IPS-15b (cell line): ENCODE results near the gene OR2J1.
"Not testable (repeated sequence)": the region's sequence is repeated elsewhere in the genome, so short reads cannot be mapped to it uniquely, and the experiment has no call there.

Experiments used
- H3K27me3 ChIP-seq: one replicate; pipeline ENCODE4 v1.6.1; 2013; ENCODE audit warnings: low read length; ENCODE audit not compliant: control insufficient read depth, insufficient read depth
- H3K36me3 ChIP-seq: one replicate; pipeline ENCODE4 v1.6.1; 2013; ENCODE audit warnings: low read length; ENCODE audit not compliant: control insufficient read depth, insufficient read depth
- H3K4me1 ChIP-seq: one replicate; pipeline ENCODE4 v1.6.1; 2013; ENCODE audit warnings: mild to moderate bottlenecking, low read length; ENCODE audit not compliant: control insufficient read depth, insufficient read depth
- H3K4me3 ChIP-seq: one replicate; pipeline ENCODE4 v1.5.1; 2013; ENCODE audit warnings: low read depth, low read length
- H3K9ac ChIP-seq: one replicate; pipeline ENCODE4 v1.6.1; 2013; ENCODE audit warnings: low read depth, mild to moderate bottlenecking, low read length
- H3K9me3 ChIP-seq: one replicate; pipeline ENCODE4 v1.6.1; 2013; ENCODE audit warnings: mild to moderate bottlenecking, low read length; ENCODE audit not compliant: control insufficient read depth, insufficient read depth

The OR2J1 gene

GRCh38 chr6:29099190-29099589 is at the start of gene OR2J1:
OR2J1 (plus strand) TSS chr6:29099490; CDS start chr6:29100943, 1,453 bp downstream.
- Histone ChIP-seq H3K9ac (no peak within 1 kb of the TSS), H3K27me3 (no peaks in the 10 kb centered on the region)

DNA sequence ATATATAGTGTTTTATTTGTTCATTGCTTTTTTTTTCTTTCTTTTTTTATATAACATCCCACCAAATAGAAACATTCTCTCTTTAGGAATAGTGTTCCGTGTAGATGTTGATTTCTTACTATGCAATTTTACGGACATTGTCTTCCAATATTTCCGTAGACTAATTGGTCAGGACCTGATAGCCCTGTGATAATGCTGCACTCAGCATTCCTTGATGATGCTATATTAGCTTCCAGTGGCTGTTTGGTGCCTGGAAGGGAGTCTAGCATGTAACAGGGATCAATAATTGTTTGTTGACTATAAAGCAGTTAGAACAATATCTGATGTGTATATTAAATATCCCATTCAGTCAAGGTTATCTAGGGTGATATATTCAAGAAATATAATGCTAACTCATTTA is 47.6 kb upstream of the OR2J1 start:
- Histone ChIP-seq H3K36me3 (no peaks in the 10 kb centered on the region), H3K9ac (no peak overlapping the region), H3K4me1 (no peaks in the 10 kb centered on the region), H3K4me3 (no peak overlapping the region), H3K27me3 (no peaks in the 10 kb centered on the region), H3K9me3 (no peaks in the 10 kb centered on the region)

More at GRCh38 chr6:29099190-29099589, at the start of gene OR2J1:
- Histone ChIP-seq H3K4me1 (no peaks in the 10 kb centered on the region), H3K9me3 (no peaks in the 10 kb centered on the region), H3K4me3 (no peak within 1 kb of the TSS), H3K36me3 (no peaks in the 10 kb centered on the region)

GRCh38 chr6:29071831-29072723 is 27.2 kb upstream of the OR2J1 start:
- Histone ChIP-seq H3K27me3 (no peaks in the 10 kb centered on the region), H3K36me3 (no peaks in the 10 kb centered on the region), H3K4me1 (no peaks in the 10 kb centered on the region), H3K4me3 (no peak overlapping the region), H3K9ac (no peak overlapping the region), H3K9me3 (no peaks in the 10 kb centered on the region)

DNA sequence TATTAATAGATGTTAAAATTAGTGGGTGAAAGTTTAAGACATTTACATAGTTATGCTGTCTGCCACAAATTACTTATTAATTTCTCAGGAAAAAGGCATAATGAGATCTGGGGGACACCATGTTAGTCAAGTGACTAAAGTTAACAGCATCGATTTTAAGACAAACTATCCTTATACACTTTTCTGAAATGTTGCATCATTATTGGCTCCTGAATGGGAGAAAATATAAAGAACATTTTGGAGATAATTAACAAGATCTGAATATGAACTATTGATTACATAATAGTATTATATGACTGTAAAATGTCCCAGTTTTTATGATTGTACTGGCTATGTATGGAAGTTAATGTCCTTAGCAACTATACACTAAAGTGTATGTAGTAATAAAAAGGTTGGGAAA is 20.1 kb upstream of the OR2J1 start:
- no peaks in the 10 kb centered on the region for H3K27me3 ChIP-seq
- H3K4me3 ChIP-seq, result no peak overlapping the region
- H3K9ac ChIP-seq, result no peak overlapping the region
- no peaks in the 10 kb centered on the region for H3K9me3 ChIP-seq
- no peaks in the 10 kb centered on the region for H3K4me1 ChIP-seq
- H3K36me3 ChIP-seq, result no peaks in the 10 kb centered on the region

GRCh38 chr6:29081312-29081711 is 18.0 kb upstream of the OR2J1 start:
- no peaks in the 10 kb centered on the region for H3K9me3 ChIP-seq
- no peak overlapping the region for H3K9ac ChIP-seq
- H3K4me3 ChIP-seq, result no peak overlapping the region
- no peaks in the 10 kb centered on the region for H3K4me1 ChIP-seq
- H3K27me3 ChIP-seq, result no peaks in the 10 kb centered on the region
- no peaks in the 10 kb centered on the region for H3K36me3 ChIP-seq

DNA sequence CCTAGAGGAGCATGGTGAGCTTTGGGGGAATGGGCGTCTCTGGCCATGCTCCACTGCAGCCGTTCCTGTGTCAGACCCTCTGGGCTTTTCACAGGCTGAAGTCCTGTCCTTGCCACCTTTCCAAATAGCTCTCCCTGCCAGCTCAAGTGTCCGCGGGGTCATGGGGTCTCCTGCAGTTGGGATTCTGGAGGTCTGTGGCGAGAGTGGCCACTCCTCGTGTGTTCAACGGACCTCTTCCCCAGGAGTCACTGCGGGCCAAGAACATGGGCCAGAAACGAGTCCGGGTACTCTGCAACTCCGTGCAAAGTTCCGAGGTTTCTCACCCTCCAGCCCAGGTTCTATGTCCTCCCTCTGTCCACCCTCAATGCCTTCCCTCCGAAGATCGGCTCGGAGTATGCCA is 16.8 kb upstream of the OR2J1 start:
- Histone ChIP-seq H3K4me1 (no peaks in the 10 kb centered on the region), H3K9me3 (no peaks in the 10 kb centered on the region), H3K9ac (no peak overlapping the region), H3K4me3 (no peak overlapping the region), H3K36me3 (no peaks in the 10 kb centered on the region), H3K27me3 (no peaks in the 10 kb centered on the region)

DNA sequence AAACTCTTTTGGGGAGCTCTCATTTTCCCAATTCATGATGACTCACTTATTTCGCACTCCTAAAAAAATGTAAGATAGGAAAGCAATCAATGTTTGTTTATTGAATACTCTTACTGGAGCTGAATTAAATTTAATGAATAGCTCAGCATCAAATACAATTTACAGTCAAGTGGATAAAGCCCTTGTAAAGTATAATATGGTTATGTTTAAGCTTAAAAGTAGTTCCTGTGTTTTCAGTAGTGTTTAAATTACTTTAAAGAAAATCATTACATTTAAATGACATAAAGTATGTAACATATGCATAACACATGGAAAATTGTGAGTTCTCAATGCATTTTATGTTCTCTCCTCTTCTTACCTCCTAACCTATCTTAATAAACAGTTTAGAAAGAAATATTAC is 12.1 kb upstream of the OR2J1 start, which contains the start of gene OR2B3:
OR2B3 (minus strand) TSS at position 101 of the 400 bp plus-strand sequence; CDS start at position 36, 65 bp downstream.
- no peaks in the 10 kb centered on the region for H3K36me3 ChIP-seq
- H3K9ac ChIP-seq, result no peak within 1 kb of the TSS
- H3K4me3 ChIP-seq, result no peak within 1 kb of the TSS
- H3K27me3 ChIP-seq, result no peaks in the 10 kb centered on the region
- H3K4me1 ChIP-seq, result no peaks in the 10 kb centered on the region
- H3K9me3 ChIP-seq, result no peaks in the 10 kb centered on the region

- no peak overlapping the region for H3K9ac ChIP-seq
- no peak overlapping the region for H3K4me3 ChIP-seq
- no peaks in the 10 kb centered on the region for H3K27me3 ChIP-seq
- no peaks in the 10 kb centered on the region for H3K36me3 ChIP-seq
- no peaks in the 10 kb centered on the region for H3K4me1 ChIP-seq
- H3K9me3 ChIP-seq, result no peaks in the 10 kb centered on the region
These were observed 6.3 kb upstream of the OR2J1 start for GRCh38 chr6:29092957-29093356.

DNA sequence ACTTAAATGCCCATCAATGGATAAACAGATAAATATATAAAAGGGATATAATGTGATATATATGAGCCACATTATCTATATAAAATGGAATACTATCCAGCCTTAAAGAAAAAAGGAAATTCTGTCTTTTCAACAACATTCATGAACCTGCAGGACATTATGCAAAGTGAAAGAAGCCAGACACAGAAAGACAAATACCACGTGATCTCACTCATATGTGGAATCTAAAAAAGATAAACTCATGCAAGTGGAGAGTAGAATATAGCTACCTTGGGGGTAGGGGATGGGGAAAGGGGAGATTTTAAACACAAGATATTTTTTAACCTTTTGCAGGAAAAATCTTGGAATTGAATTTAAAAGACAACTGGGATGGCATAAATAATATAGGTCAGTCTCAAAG is 1.5 kb upstream of the OR2J1 start:
- H3K27me3 ChIP-seq, result no peaks in the 10 kb centered on the region

GRCh38 chr6:29107758-29108157 is 8.5 kb downstream of the OR2J1 start, which contains the start of gene OR2J3:
OR2J3 (plus strand) TSS chr6:29108058; CDS start chr6:29111891, 3,833 bp downstream.
- no peak within 1 kb of the TSS for H3K4me3 ChIP-seq
- H3K9ac ChIP-seq, result no peak within 1 kb of the TSS

More for the DNA sequence above, 1.5 kb upstream of the OR2J1 start:
- H3K4me3 ChIP-seq, result no peak overlapping the region
- no peaks in the 10 kb centered on the region for H3K9me3 ChIP-seq
- H3K36me3 ChIP-seq, result no peaks in the 10 kb centered on the region
- no peaks in the 10 kb centered on the region for H3K4me1 ChIP-seq
- no peak overlapping the region for H3K9ac ChIP-seq

GRCh38 chr6:29112135-29112534 is 12.8 kb downstream of the OR2J1 start:
- no peaks in the 10 kb centered on the region for H3K4me1 ChIP-seq
- H3K4me3 ChIP-seq, result no peak overlapping the region
- H3K27me3 ChIP-seq, result no peaks in the 10 kb centered on the region
- H3K9me3 ChIP-seq, result no peaks in the 10 kb centered on the region
- H3K9ac ChIP-seq, result no peak overlapping the region
- H3K36me3 ChIP-seq, result no peaks in the 10 kb centered on the region

More at GRCh38 chr6:29107758-29108157, 8.5 kb downstream of the OR2J1 start, which contains the start of gene OR2J3:
- Histone ChIP-seq H3K27me3 (no peaks in the 10 kb centered on the region), H3K36me3 (no peaks in the 10 kb centered on the region), H3K9me3 (no peaks in the 10 kb centered on the region), H3K4me1 (no peaks in the 10 kb centered on the region)

- not testable (repeated sequence) for H3K9ac ChIP-seq, H3K27me3 ChIP-seq, H3K36me3 ChIP-seq, H3K9me3 ChIP-seq, H3K4me3 ChIP-seq, H3K4me1 ChIP-seq
These were observed 15.7 kb downstream of the OR2J1 start for GRCh38 chr6:29114964-29115363.
